Measurements from ENCODE around the gene DCAF15. TPM values are rescaled to one million over a fixed set of nuclear protein-coding genes. Genes with fewer than 3 reads are reported as not detected.

The DCAF15 gene
- total and polyA plus RNA-seq, 2 experiments from 2014 or later, result 9.3 to 11.5 TPM

- TF ChIP-seq EZH2phosphoT487 (IDR thresholded peaks at IDR 0.05; ENCODE audit: insufficient read depth, low read depth), result no peak
- no peak for TF ChIP-seq EZH2 (IDR thresholded peaks at IDR 0.05; ENCODE audit: insufficient read depth, poor library complexity, severe bottlenecking)
- WGBS, 2 experiments (ENCODE audit: low coverage in 1 of 2, low lambda C conversion rate in 2 of 2, missing lambda C conversion rate in 2 of 2), result 66 to 73% methylated on average over 3 of the region's 3 CpGs
- no peak overlapping the region for H3K4me2 ChIP-seq (ENCODE audit: unreplicated experiment)
- in situ Hi-C loops (cut with MboI), result no loop called here
- H3F3A ChIP-seq (ENCODE audit: insufficient read depth), result no peaks in the 10 kb centered on the region
- H2AFZ ChIP-seq, result no peak overlapping the region
- H3K9me2 ChIP-seq (ENCODE audit: insufficient read depth), result no peaks in the 10 kb centered on the region
- no peaks in the 10 kb centered on the region for H4K20me1 ChIP-seq (ENCODE audit: insufficient read depth)
- H3K9ac ChIP-seq, result no peak overlapping the region
- H3K36me3 ChIP-seq (ENCODE audit: low read depth), result peaks cover 10% of the 10 kb centered on the region; the same call in 1 of the 2 replicates
- no peaks in the 10 kb centered on the region for H3K9me3 ChIP-seq (ENCODE audit: low read depth)
- H3K27ac ChIP-seq, result no peak overlapping the region
- no peaks in the 10 kb centered on the region for H3K79me2 ChIP-seq (ENCODE audit: insufficient read depth)
- H3K4me1 ChIP-seq (ENCODE audit: insufficient read depth), result no peaks in the 10 kb centered on the region
- DNase-seq, result no peak
- no peaks in the 10 kb centered on the region for H3K27me3 ChIP-seq (replicated peaks; ENCODE audit: insufficient read depth)
- no peak overlapping the region for H3K4me3 ChIP-seq
These were observed 37.5 kb upstream of the DCAF15 start for GRCh38 chr19:13914777-13915176.

- H3K4me2 ChIP-seq (ENCODE audit: unreplicated experiment), result no peak overlapping the region
- no peaks in the 10 kb centered on the region for H3K4me1 ChIP-seq (ENCODE audit: insufficient read depth)
- no peak overlapping the region for H3K4me3 ChIP-seq
- no peaks in the 10 kb centered on the region for H3F3A ChIP-seq (ENCODE audit: insufficient read depth)
- in situ Hi-C loops (cut with MboI), result no loop called here
- H3K9me2 ChIP-seq (ENCODE audit: insufficient read depth), result no peaks in the 10 kb centered on the region
- no peak overlapping the region for H2AFZ ChIP-seq
- no peaks in the 10 kb centered on the region for H3K27me3 ChIP-seq (replicated peaks; ENCODE audit: insufficient read depth)
- WGBS, 2 experiments (ENCODE audit: low coverage in 1 of 2, low lambda C conversion rate in 2 of 2, missing lambda C conversion rate in 2 of 2), result 90 to 91% methylated on average over 14 of the region's 14 CpGs
- DNase-seq, result no peak
- no peak overlapping the region for H3K27ac ChIP-seq
- no peaks in the 10 kb centered on the region for H3K9me3 ChIP-seq (ENCODE audit: low read depth)
- TF ChIP-seq EZH2phosphoT487 (IDR thresholded peaks at IDR 0.05; ENCODE audit: insufficient read depth, low read depth), result no peak
- no peak for TF ChIP-seq EZH2 (IDR thresholded peaks at IDR 0.05; ENCODE audit: insufficient read depth, poor library complexity, severe bottlenecking)
- no peak overlapping the region for H3K9ac ChIP-seq
- peaks cover 17% of the 10 kb centered on the region for H3K36me3 ChIP-seq (ENCODE audit: low read depth)
- no peaks in the 10 kb centered on the region for H4K20me1 ChIP-seq (ENCODE audit: insufficient read depth)
- H3K79me2 ChIP-seq (ENCODE audit: insufficient read depth), result no peaks in the 10 kb centered on the region
These were observed 34.4 kb upstream of the DCAF15 start for GRCh38 chr19:13917888-13918406.

- Histone ChIP-seq H3K9me2 (ENCODE audit: insufficient read depth) (no peaks in the 10 kb centered on the region), H3K4me3 (no peak overlapping the region), H3K27me3 (replicated peaks; ENCODE audit: insufficient read depth) (no peaks in the 10 kb centered on the region), H3K27ac (no peak overlapping the region), H3K79me2 (ENCODE audit: insufficient read depth) (no peaks in the 10 kb centered on the region), H2AFZ (no peak overlapping the region), H3K4me2 (ENCODE audit: unreplicated experiment) (no peak overlapping the region), H3F3A (ENCODE audit: insufficient read depth) (no peaks in the 10 kb centered on the region), H3K9me3 (ENCODE audit: low read depth) (no peaks in the 10 kb centered on the region), H3K9ac (no peak overlapping the region), H4K20me1 (ENCODE audit: insufficient read depth) (no peaks in the 10 kb centered on the region), H3K4me1 (ENCODE audit: insufficient read depth) (no peaks in the 10 kb centered on the region), H3K36me3 (ENCODE audit: low read depth) (peaks cover 20% of the 10 kb centered on the region)
- in situ Hi-C loops (cut with MboI), result no loop called here
- 90 to 95% methylated on average over 16 to 20 of the region's 34 CpGs for WGBS, 2 experiments (ENCODE audit: low coverage in 1 of 2, low lambda C conversion rate in 2 of 2, missing lambda C conversion rate in 2 of 2)
- TF ChIP-seq EZH2 (IDR thresholded peaks at IDR 0.05; ENCODE audit: insufficient read depth, poor library complexity, severe bottlenecking) (no peak), EZH2phosphoT487 (IDR thresholded peaks at IDR 0.05; ENCODE audit: insufficient read depth, low read depth) (no peak)
- no peak for DNase-seq
These were observed 33.4 kb upstream of the DCAF15 start for GRCh38 chr19:13918726-13919411.

GRCh38 chr19:13920524-13920923 lies 31.8 kb upstream of the DCAF15 start:
- no peaks in the 10 kb centered on the region for H3K9me2 ChIP-seq (ENCODE audit: insufficient read depth)
- WGBS, 2 experiments (ENCODE audit: low coverage in 1 of 2, low lambda C conversion rate in 2 of 2, missing lambda C conversion rate in 2 of 2), result 99 to 100% methylated on average over 9 to 11 of the region's 11 CpGs
- no peak overlapping the region for H3K27ac ChIP-seq
- in situ Hi-C loops (cut with MboI), result no loop called here
- no peak overlapping the region for H3K9ac ChIP-seq
- no peaks in the 10 kb centered on the region for H4K20me1 ChIP-seq (ENCODE audit: insufficient read depth)
- no peak for DNase-seq
- H3F3A ChIP-seq (ENCODE audit: insufficient read depth), result no peaks in the 10 kb centered on the region
- TF ChIP-seq EZH2 (IDR thresholded peaks at IDR 0.05; ENCODE audit: insufficient read depth, poor library complexity, severe bottlenecking) (no peak), EZH2phosphoT487 (IDR thresholded peaks at IDR 0.05; ENCODE audit: insufficient read depth, low read depth) (no peak)
- H3K79me2 ChIP-seq (ENCODE audit: insufficient read depth), result no peaks in the 10 kb centered on the region
- no peak overlapping the region for H3K4me3 ChIP-seq
- no peaks in the 10 kb centered on the region for H3K9me3 ChIP-seq (ENCODE audit: low read depth)
- H3K4me2 ChIP-seq (ENCODE audit: unreplicated experiment), result no peak overlapping the region
- H3K27me3 ChIP-seq (replicated peaks; ENCODE audit: insufficient read depth), result no peaks in the 10 kb centered on the region
- H3K36me3 ChIP-seq (ENCODE audit: low read depth), result peaks cover 20% of the 10 kb centered on the region
- H2AFZ ChIP-seq, result no peak overlapping the region
- no peaks in the 10 kb centered on the region for H3K4me1 ChIP-seq (ENCODE audit: insufficient read depth)

All from GM23248 (cell line).